Choroid plexus epithelial cell (primary cell): Measurements from ENCODE around the gene ADGB.
A peak's percentile ranks its signal among the peaks of the same experiment; 100 is the strongest.

ENCODE experiments used
- DNase-seq: peaks from one replicate; pipeline ENCODE4 v3.0.0-alpha.2; 2010; ENCODE audit warnings: low read depth
- H3K4me3 ChIP-seq: 2 replicates; pipeline ENCODE4 v1.5.1; 2011; ENCODE audit warnings: low read depth, mild to moderate bottlenecking, control low read depth, low read length, moderate library complexity
- TF ChIP-seq, protein P1 (sequence below): conservative IDR thresholded peaks from 2 replicates; pipeline ENCODE4 v1.5.1; 2011; ENCODE audit warnings: low read depth, mild to moderate bottlenecking, control low read depth, inconsistent platforms, low read length, moderate library complexity

The ADGB gene

GRCh38 chr6:146593986-146594385 is 4.8 kb upstream of the ADGB start:
- TF ChIP-seq, protein P1, sequence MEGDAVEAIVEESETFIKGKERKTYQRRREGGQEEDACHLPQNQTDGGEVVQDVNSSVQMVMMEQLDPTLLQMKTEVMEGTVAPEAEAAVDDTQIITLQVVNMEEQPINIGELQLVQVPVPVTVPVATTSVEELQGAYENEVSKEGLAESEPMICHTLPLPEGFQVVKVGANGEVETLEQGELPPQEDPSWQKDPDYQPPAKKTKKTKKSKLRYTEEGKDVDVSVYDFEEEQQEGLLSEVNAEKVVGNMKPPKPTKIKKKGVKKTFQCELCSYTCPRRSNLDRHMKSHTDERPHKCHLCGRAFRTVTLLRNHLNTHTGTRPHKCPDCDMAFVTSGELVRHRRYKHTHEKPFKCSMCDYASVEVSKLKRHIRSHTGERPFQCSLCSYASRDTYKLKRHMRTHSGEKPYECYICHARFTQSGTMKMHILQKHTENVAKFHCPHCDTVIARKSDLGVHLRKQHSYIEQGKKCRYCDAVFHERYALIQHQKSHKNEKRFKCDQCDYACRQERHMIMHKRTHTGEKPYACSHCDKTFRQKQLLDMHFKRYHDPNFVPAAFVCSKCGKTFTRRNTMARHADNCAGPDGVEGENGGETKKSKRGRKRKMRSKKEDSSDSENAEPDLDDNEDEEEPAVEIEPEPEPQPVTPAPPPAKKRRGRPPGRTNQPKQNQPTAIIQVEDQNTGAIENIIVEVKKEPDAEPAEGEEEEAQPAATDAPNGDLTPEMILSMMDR = no peak
- no peak overlapping the region for H3K4me3 ChIP-seq
- DNase-seq = no peak

GRCh38 chr6:146594495-146594894 is 4.3 kb upstream of the ADGB start:
- H3K4me3 ChIP-seq = no peak overlapping the region
- TF ChIP-seq, protein P1 = no peak
- no peak for DNase-seq

DNA sequence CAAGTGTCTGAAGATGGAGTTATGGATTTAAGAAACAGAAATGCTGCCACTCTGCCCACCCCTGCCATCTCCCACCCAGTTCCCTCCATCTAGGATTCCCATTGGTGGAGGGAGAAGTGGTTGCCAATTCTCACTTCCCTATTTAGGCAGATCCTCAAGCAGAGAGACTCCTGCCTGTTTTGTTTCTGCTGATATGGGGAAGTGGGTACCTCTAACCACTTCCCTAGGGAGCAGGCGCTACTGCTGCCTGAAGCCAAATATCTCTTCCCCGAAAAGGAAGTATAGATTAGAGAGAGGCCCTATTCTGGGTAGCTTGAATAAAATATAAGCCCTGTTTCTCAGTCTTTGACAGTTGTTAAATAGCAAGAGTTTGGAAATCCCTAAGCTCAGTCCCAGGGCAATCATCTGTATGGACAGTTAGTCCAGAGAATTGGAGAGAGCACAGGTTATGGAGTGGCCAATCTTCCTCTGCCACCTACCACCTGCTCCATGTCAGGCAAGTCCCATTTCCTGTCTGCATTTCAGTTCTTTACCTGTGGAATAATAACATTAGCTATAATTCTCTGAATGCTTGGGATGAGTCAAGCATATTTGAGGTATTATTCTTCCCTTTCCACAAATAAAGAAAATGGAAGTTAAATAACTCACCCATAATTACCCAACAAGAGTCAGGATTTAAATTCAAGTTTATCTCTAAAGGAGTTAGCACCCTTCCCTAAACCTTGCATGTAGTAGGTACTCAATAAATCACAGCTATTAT is 2.6 kb upstream of the ADGB start:
- TF ChIP-seq, protein P1 = no peak
- no peak overlapping the region for H3K4me3 ChIP-seq
- no peak for DNase-seq

DNA sequence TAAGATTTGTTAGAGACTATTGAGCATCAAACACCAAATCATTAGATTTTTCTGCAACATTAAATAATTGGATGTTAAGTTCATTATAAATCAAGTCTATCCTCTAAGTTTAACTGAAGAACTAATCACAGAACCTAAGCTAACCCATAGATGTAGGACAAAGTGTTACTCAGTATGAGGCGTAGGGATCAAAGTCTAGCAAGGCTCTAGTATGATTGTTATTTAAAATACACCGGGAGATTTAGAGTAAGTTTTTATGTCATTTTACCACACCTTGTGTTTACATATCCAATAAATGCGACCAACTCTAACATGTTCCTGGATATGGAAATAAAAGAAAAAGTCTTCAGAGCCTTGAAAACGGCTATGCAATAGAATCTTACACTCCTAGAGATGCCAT is 2.6 kb downstream of the ADGB start:
- TF ChIP-seq, protein P1 = no peak

GRCh38 chr6:146602526-146602925 is 3.8 kb downstream of the ADGB start:
- no peak for DNase-seq
- H3K4me3 ChIP-seq = no peak overlapping the region
- TF ChIP-seq, protein P1 = no peak

More for the DNA sequence above, 2.6 kb downstream of the ADGB start:
- no peak overlapping the region for H3K4me3 ChIP-seq
- no peak for DNase-seq

DNA sequence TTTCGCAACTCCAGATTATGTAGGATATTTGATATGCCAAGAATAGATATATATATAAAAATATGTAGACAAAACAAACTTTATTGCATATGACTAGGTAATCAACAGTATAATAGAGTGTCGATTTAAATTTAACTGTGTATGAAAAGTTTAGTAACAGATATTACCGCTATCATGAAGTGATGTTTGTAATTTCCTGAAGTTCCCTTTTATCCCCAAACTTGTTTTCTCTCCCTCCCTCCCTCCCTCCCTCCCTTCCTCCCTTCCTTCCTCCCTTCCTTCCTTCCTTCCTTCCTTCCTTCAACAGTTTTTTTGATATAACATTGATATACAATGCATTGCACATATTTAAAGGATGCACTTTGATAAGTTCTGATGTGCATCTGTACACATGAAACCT is 15.2 kb downstream of the ADGB start:
- no peak overlapping the region for H3K4me3 ChIP-seq
- TF ChIP-seq, protein P1 = no peak
- DNase-seq = no peak

DNA sequence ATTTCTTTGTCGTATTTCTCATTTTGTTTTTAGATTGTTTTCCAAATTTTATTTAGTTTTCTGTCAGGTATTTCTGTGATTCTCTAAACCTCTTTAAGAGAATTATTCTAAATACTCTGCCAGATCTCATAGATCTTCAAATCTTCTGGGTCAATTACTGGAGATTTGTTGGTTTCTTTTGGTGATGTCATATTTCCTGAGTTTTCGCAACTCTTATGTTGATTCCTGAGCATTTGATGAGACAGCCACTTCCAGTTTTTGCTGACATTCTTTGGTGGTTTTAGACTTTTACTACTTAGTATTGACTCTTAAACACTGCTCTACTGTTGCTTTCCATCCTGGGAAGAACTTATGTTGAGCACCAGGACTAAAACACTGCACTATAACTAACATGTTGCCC is 21.9 kb downstream of the ADGB start:
- no peak overlapping the region for H3K4me3 ChIP-seq
- DNase-seq = peak; percentile 7
- TF ChIP-seq, protein P1 = no peak
